Lower leg skin (tissue), 4 donors: ENCODE data around the gene RAB14. TPM values are rescaled to one million over a fixed set of nuclear protein-coding genes. Genes with fewer than 3 reads are reported as not detected.

Experiments
- DNase-seq, 2 donors: peaks; one replicate each; pipeline ENCODE4 v3.0.0-alpha.2; 2019; ENCODE audit warnings: low spot score in 2 of 2
- H3K4me3 ChIP-seq: fragments of 200-600 bp; sonication (generic); 2 replicates; pipeline ENCODE4 v1.5.1; 2017; ENCODE audit warnings: mild to moderate bottlenecking, low read depth; ENCODE audit not compliant: poor library complexity, severe bottlenecking
- POLR2A ChIP-seq, 2 donors: fragments of 450-650 bp; IDR thresholded peaks; one replicate each; pipeline ENCODE4 v1.6.1; 2016 to 2017; ENCODE audit warnings: antibody characterized with exemption in 2 of 2, mild to moderate bottlenecking in 1 of 2, moderate library complexity in 1 of 2
- WGBS, 2 donors: methylation state at CpG; one replicate each; pipeline ENCODE4 v1.1.5; 2018; 5-methylcytosine and 5-hydroxymethylcytosine counted together
- intact Hi-C: fragments of 100-400 bp; cut with DNase I; formaldehyde crosslinking; loops from one replicate; pipeline ENCODE4 v1.15.0; 2023; ENCODE audit warnings: low total_unique reads
- total RNA-seq, 4 donors: library from RNA; depleted of rRNA; stranded (reverse); fragments of >200 nt; gene quantifications; one replicate each; pipeline ENCODE4 v1.1.0, GENCODE V29; 2016
- TF ChIP-seq, protein P1 (sequence below), 3 donors: fragments of 450-650 bp; IDR thresholded peaks; one replicate each; pipeline ENCODE4 v1.5.1; 2016; ENCODE audit warnings: antibody characterized with exemption in 3 of 3, mild to moderate bottlenecking in 3 of 3, moderate library complexity in 2 of 3

Gene RAB14
- total RNA-seq, 4 donors from 2014 or later = 43.9 to 50.8 (median 49.6) TPM

GRCh38 chr9:121185774-121186403 is 15.8 kb downstream of the RAB14 start:
- H3K4me3 ChIP-seq = no peak overlapping the region
- no peak for DNase-seq
- no peak for TF ChIP-seq POLR2A (IDR thresholded peaks at IDR 0.05)
- TF ChIP-seq, protein P1, sequence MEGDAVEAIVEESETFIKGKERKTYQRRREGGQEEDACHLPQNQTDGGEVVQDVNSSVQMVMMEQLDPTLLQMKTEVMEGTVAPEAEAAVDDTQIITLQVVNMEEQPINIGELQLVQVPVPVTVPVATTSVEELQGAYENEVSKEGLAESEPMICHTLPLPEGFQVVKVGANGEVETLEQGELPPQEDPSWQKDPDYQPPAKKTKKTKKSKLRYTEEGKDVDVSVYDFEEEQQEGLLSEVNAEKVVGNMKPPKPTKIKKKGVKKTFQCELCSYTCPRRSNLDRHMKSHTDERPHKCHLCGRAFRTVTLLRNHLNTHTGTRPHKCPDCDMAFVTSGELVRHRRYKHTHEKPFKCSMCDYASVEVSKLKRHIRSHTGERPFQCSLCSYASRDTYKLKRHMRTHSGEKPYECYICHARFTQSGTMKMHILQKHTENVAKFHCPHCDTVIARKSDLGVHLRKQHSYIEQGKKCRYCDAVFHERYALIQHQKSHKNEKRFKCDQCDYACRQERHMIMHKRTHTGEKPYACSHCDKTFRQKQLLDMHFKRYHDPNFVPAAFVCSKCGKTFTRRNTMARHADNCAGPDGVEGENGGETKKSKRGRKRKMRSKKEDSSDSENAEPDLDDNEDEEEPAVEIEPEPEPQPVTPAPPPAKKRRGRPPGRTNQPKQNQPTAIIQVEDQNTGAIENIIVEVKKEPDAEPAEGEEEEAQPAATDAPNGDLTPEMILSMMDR (IDR thresholded peaks at IDR 0.05) = no peak
- 89 to 95% methylated on average over 4 of the region's 4 CpGs for WGBS, 2 donors
- intact Hi-C loops = no loop called here

DNA sequence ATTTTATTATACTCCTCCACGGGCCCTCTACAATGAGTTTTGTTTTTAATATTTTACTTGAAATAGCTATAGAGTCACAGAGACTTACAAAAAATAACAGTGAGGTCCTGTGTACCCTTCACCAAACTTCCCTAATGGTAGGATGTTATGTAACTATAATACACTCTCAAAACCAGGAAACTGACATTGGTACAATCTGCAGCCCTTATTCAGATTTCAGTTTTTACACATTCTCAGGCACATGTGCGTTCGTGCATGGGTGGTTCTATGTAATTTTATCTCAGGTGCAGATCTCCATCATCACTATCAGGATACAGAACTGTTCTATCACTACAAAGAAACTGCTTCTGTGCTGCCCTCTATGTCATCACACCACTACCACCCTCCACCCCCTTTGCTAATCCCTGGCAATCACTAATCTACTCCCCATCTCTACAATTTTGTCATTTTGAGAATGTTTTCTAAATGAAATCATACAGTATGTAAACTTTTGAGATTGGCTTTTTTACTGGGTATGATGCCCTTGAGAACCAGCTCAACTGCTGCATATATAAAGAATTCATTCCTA is 16.4 kb downstream of the RAB14 start:
- H3K4me3 ChIP-seq = no peak overlapping the region
- 74 to 83% methylated on average over 3 of the region's 3 CpGs for WGBS, 2 donors
- no peak for DNase-seq
- no peak for TF ChIP-seq POLR2A (IDR thresholded peaks at IDR 0.05)
- TF ChIP-seq, protein P1 (IDR thresholded peaks at IDR 0.05) = no peak
- intact Hi-C loops = no loop called here

DNA sequence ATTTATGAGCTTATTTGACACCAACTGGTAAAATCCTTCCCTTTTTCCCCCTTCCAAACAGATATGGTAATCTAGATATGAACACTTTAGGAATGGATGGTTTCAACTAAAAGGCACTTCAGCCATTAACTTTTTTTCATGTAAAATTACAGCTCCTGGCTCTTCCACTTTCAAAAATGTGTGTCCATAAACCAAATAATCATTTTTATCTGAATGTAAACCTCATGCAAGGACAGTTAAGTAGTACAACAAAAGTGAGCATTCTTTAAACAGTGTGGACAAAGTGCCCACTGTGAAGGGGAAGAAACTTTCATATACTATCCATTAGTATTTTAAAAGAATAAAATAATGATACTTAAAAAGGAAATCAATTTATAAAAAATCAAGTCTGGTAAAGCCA is 17.2 kb downstream of the RAB14 start:
- intact Hi-C loops = no loop called here
- no peak for TF ChIP-seq POLR2A (IDR thresholded peaks at IDR 0.05)
- TF ChIP-seq, protein P1 (IDR thresholded peaks at IDR 0.05) = no peak
- DNase-seq = no peak
- no peak overlapping the region for H3K4me3 ChIP-seq

DNA sequence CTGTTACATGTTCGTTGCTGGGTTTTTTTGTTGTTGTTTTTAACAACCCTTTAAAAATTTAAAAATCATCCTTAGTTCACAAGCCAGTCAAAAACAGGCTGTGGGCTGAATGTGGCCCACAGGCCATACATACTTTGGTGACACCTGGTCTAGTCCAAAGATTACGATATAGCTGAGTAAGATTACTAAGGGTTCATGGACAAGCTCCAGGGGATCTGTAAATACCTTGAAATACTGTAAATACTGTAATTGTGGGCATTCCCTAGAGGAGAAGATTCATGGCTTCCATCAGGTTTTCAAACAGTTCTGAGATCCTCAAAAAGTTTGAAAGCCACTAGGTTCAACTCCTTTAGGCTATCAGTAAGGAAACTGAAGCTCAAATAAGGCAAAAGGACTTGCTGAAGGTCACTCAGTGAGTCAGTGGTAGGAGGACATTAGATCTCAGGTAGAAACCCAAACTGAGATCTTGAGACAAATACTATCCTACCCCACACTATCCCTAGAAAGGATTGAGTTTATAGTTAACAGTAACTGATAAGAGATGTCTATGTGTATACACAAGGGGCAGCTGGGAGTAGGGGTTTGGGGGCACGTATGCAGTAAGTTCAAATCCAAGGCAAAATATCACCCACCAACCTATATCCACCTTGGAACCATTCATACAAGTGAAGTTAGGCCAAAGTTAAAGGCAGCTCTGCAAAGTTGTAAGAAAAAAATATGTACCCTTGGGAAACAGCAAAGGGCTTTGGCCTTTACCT is 17.8 kb downstream of the RAB14 start:
- intact Hi-C loops = no loop called here
- 73 to 82% methylated on average over 3 of the region's 3 CpGs for WGBS, 2 donors
- no peak overlapping the region for H3K4me3 ChIP-seq
- no peak for TF ChIP-seq POLR2A (IDR thresholded peaks at IDR 0.05)
- TF ChIP-seq, protein P1 (IDR thresholded peaks at IDR 0.05) = no peak
- no peak for DNase-seq

GRCh38 chr9:121182989-121183388 is 18.7 kb downstream of the RAB14 start:
- TF ChIP-seq, protein P1 (IDR thresholded peaks at IDR 0.05) = no peak
- no peak for TF ChIP-seq POLR2A (IDR thresholded peaks at IDR 0.05)
- intact Hi-C loops = no loop called here
- H3K4me3 ChIP-seq = no peak overlapping the region
- DNase-seq = no peak
